RWPE2 (cell line): ENCODE data around the gene SOCS7.

ENCODE experiments used
- ATAC-seq: fragments of 200-7000 bp; cut with Tn5 transposase; 3 replicates; pipeline ENCODE4 v1.9.1; 2021; ENCODE audit warnings: low read depth
- DNase-seq: peaks from one replicate; pipeline ENCODE4 v3.0.0-alpha.2; 2020; ENCODE audit warnings: low spot score
- H3K27ac ChIP-seq: fragments of 450-650 bp; 2 replicates; pipeline ENCODE4 v1.5.1; 2017; ENCODE audit warnings: mild to moderate bottlenecking; ENCODE audit not compliant: poor library complexity, severe bottlenecking
- H3K27me3 ChIP-seq: fragments of 250-450 bp; sonication (Bioruptor Pico); 2 replicates; pipeline ENCODE4 v1.5.1; 2021; ENCODE audit warnings: mild to moderate bottlenecking, moderate library complexity; ENCODE audit not compliant: insufficient read depth, poor library complexity, severe bottlenecking
- H3K36me3 ChIP-seq: fragments of 250-450 bp; sonication (Bioruptor Pico); 2 replicates; pipeline ENCODE4 v1.5.1; 2020; ENCODE audit warnings: low read depth, mild to moderate bottlenecking, moderate library complexity
- H3K4me1 ChIP-seq: fragments of 250-450 bp; sonication (Bioruptor Pico); 2 replicates; pipeline ENCODE4 v1.5.1; 2021; ENCODE audit warnings: mild to moderate bottlenecking, moderate library complexity; ENCODE audit not compliant: insufficient read depth, poor library complexity, severe bottlenecking
- H3K4me3 ChIP-seq: fragments of 250-450 bp; sonication (Bioruptor Pico); 2 replicates; pipeline ENCODE4 v1.5.1; 2021; ENCODE audit warnings: mild to moderate bottlenecking, moderate library complexity; ENCODE audit not compliant: severe bottlenecking
- H3K9me3 ChIP-seq: fragments of 250-450 bp; sonication (Bioruptor Pico); 2 replicates; pipeline ENCODE4 v1.5.1; 2021; ENCODE audit warnings: mild to moderate bottlenecking, moderate library complexity; ENCODE audit not compliant: severe bottlenecking
- TF ChIP-seq, protein P1 (sequence below): fragments of 450-650 bp; IDR thresholded peaks from one replicate; pipeline ENCODE4 v1.5.1; 2017; ENCODE audit warnings: mild to moderate bottlenecking, moderate library complexity; ENCODE audit not compliant: poor library complexity, severe bottlenecking

The SOCS7 gene

DNA sequence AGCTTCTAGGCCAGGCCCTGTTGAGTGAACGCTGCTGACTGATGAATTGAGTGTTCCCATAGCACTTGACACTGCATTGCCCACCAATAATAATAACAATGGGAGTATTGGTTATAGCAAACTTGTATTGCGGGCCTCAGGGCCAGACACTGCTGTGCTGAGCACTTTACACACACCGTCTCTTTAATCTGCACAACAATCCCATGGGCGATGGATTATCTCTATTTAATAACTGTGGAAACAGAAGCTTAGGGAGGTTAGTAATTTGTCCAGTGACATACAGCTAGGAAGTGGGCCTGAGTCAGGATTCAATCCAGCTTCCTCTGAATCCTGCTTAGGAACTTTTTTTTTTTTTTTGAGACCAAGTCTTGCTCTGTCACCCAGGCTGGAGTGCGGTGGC is 87.8 kb downstream of the SOCS7 start:
- TF ChIP-seq, protein P1, sequence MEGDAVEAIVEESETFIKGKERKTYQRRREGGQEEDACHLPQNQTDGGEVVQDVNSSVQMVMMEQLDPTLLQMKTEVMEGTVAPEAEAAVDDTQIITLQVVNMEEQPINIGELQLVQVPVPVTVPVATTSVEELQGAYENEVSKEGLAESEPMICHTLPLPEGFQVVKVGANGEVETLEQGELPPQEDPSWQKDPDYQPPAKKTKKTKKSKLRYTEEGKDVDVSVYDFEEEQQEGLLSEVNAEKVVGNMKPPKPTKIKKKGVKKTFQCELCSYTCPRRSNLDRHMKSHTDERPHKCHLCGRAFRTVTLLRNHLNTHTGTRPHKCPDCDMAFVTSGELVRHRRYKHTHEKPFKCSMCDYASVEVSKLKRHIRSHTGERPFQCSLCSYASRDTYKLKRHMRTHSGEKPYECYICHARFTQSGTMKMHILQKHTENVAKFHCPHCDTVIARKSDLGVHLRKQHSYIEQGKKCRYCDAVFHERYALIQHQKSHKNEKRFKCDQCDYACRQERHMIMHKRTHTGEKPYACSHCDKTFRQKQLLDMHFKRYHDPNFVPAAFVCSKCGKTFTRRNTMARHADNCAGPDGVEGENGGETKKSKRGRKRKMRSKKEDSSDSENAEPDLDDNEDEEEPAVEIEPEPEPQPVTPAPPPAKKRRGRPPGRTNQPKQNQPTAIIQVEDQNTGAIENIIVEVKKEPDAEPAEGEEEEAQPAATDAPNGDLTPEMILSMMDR, result no peak
- no peak for DNase-seq
- no peak for ATAC-seq
- H3K4me1 ChIP-seq, result peaks cover 3% of the 10 kb centered on the region
- no peak overlapping the region for H3K4me3 ChIP-seq
- no peak overlapping the region for H3K27ac ChIP-seq
- no peaks in the 10 kb centered on the region for H3K27me3 ChIP-seq
- H3K36me3 ChIP-seq, result no peaks in the 10 kb centered on the region
- no peaks in the 10 kb centered on the region for H3K9me3 ChIP-seq

GRCh38 chr17:38440614-38441397 is 89.2 kb downstream of the SOCS7 start:
- Histone ChIP-seq H3K4me3 (no peak overlapping the region), H3K27me3 (no peaks in the 10 kb centered on the region), H3K27ac (no peak overlapping the region), H3K4me1 (peaks cover 3% of the 10 kb centered on the region), H3K36me3 (no peaks in the 10 kb centered on the region), H3K9me3 (no peaks in the 10 kb centered on the region)
- no peak for ATAC-seq
- no peak for DNase-seq
- TF ChIP-seq, protein P1, result no peak

GRCh38 chr17:38441429-38442061 is 89.9 kb downstream of the SOCS7 start:
- Histone ChIP-seq H3K27me3 (no peaks in the 10 kb centered on the region), H3K27ac (no peak overlapping the region), H3K4me3 (no peak overlapping the region), H3K9me3 (no peaks in the 10 kb centered on the region), H3K36me3 (no peaks in the 10 kb centered on the region), H3K4me1 (peaks cover 3% of the 10 kb centered on the region)
- DNase-seq (no peak), ATAC-seq (no peak)
- TF ChIP-seq, protein P1, result no peak

- no peak overlapping the region for H3K4me3 ChIP-seq
- no peak for DNase-seq
- H3K27me3 ChIP-seq, result no peaks in the 10 kb centered on the region
- no peak overlapping the region for H3K27ac ChIP-seq
- ATAC-seq, result no peak
- TF ChIP-seq, protein P1, result no peak
- peaks cover 5% of the 10 kb centered on the region for H3K4me1 ChIP-seq
- no peaks in the 10 kb centered on the region for H3K9me3 ChIP-seq
- no peaks in the 10 kb centered on the region for H3K36me3 ChIP-seq
Observed at GRCh38 chr17:38442548-38442947, 90.9 kb downstream of the SOCS7 start.
